Sciatic nerve (tissue), 2 donors: Measurements from ENCODE around the gene IRF4. TPM values are rescaled to one million over a fixed set of nuclear protein-coding genes. Genes with fewer than 3 reads are reported as not detected.

Source experiments
- ATAC-seq: fragments of 200-7000 bp; cut with Tn5 transposase; one replicate; pipeline ENCODE4 v1.9.1; 2020; ENCODE audit warnings: mild to moderate bottlenecking, moderate library complexity
- DNase-seq: peaks from one replicate; pipeline ENCODE4 v3.0.0-alpha.2; 2020; ENCODE audit warnings: low spot score
- intact Hi-C: fragments of 100-400 bp; cut with DNase I; formaldehyde crosslinking; loops from one replicate; pipeline ENCODE4 v1.14.2; 2022
- total RNA-seq: library from RNA; stranded (reverse); fragmentation: NEBNext Ultra II Directional; extraction: Animal tissue kit (Norgen Biotek cat#: 25700); gene quantifications from one replicate; pipeline ENCODE4 v1.2.1, GENCODE V29; 2021
- donor health status: DM: no; HTN: no; CAD: no.
- donor health status: DM: no; HTN: no; CAD: no.

Gene IRF4
- total RNA-seq, 1 donor from 2014 or later, result 4.7 TPM

DNA sequence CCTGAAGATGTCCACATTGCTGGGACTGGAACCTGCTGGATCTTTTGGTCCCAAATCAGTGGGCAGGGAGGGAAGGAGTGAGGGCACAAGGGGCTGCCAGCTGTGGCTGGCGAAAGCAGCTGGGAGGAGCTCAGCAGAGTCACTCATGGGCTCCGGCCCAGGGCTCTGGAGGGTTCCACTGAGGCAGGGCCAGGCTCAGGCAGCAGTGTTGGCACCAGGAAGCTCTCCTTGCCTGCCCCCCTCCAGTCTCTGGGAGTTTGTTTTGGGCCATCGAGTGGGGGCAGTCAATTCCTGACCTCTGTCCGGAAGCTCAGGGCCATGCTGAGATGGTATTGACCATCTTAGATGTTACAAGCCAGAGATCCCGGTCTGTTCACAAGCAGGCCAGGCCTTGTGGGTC lies 39.1 kb upstream of the IRF4 start:
- intact Hi-C loops, result no loop called here
- DNase-seq (peak; percentile 60), ATAC-seq (no peak)

- intact Hi-C loops, result no loop called here
- DNase-seq (no peak), ATAC-seq (no peak)
These were observed 38.6 kb upstream of the IRF4 start for GRCh38 chr6:352896-353470.

GRCh38 chr6:353642-354614 lies 37.6 kb upstream of the IRF4 start:
- intact Hi-C loops, result no loop called here
- no peak for ATAC-seq
- DNase-seq, result peak; percentile 59

DNA sequence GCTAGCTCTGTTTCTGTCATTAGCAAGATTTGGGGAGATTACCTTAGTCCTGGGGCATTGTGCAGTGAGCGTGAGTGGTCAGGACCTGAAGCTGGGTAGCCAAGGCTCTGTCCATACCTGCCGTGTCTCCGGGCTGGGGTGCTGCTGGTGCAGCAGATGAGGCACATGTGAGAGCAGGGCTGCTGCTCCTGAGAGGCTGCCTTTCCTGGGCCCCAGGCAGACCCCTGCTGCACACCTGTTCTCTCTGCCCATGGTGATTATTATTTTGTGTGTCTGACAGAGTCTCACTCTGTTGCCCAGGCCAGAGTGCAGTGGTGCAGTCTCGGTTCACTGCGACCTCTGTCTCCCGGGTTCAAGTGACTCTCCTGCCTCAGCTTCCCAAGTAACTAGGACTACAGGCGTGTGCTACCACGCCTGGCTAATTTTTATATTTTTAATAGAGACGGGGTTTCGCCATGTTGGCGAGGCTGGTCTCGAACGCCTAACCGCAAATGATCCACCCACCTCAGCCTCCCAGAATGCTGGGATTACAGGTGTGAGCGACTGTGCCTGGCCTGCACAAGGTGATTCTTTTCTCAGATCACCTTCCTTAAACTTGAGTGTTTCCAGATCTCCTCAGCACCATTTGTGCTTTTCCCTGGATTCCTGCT lies 36.8 kb upstream of the IRF4 start:
- intact Hi-C loops, result no loop called here
- ATAC-seq (no peak), DNase-seq (peak; percentile 60)

- DNase-seq (peak; percentile 57), ATAC-seq (no peak)
- intact Hi-C loops, result no loop called here
These were observed 36.0 kb upstream of the IRF4 start for GRCh38 chr6:355373-356208.

DNA sequence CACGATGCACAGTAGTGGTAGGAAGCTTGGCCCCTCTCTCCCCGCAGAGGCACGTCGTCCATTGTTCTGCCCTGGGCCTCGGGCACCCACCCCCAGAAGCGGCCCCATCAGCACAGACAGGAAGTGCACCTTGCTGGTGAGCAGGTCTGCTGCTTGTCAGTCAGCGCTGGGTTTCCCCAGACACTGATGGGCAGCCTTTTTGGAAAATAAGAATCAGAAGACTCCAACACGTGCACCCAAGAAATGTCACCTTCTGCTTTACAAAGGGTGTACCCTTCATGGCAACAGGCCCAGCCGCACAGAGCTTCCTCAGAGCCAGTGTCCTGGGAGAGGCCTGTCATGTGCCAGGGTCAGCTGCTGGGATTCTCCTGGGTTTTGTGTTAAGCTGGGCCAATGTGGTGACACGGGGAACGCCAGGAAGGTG lies 34.7 kb upstream of the IRF4 start:
- DNase-seq, result peak; percentile 72
- no peak for ATAC-seq
- intact Hi-C loops, result no loop called here

- intact Hi-C loops, result no loop called here
- ATAC-seq, result no peak
- DNase-seq, result no peak
These were observed 34.2 kb upstream of the IRF4 start for GRCh38 chr6:357261-357790.

GRCh38 chr6:357791-358341 lies 33.7 kb upstream of the IRF4 start:
- no peak for DNase-seq
- intact Hi-C loops, result no loop called here
- no peak for ATAC-seq

GRCh38 chr6:358432-358831 lies 33.1 kb upstream of the IRF4 start:
- ATAC-seq (peak; percentile 9), DNase-seq (no peak)
- intact Hi-C loops, result no loop called here

DNA sequence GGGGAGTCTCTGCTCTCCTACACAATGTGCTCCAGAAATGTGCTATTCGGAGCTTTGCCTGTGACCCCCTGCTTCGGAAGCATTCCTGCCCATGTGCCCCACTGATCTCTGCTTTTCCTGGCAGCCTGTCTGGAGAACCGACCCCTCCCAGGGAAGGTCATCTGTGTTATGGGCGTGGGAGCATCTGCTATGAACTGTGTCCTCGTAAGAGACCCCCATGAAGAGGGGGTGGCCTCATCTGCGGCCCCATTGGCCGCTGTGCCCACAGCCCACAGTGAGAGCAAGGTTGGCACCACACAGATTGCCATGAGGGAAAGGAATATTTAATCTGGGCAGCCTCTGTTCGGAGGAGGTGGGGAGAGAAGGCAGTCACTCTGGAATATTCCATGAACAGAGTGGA lies 32.7 kb upstream of the IRF4 start:
- DNase-seq, result no peak
- intact Hi-C loops, result no loop called here
- no peak for ATAC-seq

DNA sequence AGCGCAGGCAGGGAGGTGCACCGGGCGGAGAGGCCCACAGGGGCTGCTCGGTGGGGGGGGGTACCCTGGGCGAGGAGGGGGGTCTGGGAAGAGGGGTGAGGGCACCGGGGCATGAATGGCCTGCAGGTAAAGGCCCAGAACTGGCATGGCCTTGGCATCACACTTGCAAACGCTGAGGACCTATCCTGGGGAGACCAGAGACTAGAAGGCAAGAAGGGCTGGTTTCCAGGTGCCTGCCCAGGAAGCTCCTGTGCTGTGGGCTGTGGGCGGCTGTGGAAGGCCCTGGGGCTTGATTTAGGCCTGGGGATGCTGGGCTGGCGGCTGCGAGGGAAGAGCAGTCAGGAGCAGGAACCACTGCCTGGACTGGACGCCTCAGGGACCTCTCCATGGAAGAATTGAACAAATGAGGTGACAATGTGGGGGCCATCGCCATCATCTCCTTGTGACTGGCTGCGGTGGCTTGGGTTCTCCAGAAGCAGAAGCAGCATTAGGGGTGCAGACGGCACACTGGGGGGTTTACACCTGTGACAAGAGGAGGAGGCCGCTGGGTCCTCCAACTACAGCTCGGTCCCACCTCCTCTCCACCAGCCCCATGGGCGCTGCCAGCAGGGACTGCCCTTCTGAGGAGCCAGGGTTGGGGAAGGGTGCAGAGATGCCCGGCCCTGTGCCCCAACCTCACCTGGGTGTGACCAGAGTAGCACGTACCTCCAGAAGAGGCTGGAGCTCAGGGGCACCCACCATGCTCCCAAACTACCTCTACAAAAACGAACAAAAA lies 32.1 kb upstream of the IRF4 start:
- DNase-seq, result peak; percentile 66
- no peak for ATAC-seq
- intact Hi-C loops, result no loop called here

DNA sequence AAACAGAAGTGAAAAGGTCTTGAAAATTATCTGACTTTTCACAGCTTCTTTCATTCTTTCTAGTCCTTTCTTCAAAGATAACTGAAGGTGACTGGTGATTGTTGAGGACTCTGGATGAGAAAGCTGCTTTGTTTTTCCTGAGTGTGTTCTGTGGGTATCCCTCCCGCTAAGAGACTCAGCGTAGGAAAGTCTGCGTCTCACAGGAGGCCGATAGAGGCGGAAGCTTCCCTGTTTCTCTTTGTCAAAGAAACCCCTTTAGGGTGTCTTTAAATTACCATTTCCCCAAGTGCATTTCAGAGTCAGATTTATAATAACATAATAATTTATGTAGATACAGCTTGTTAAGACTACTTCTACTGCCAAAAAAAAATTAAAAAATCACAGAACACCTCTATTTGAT lies 31.2 kb upstream of the IRF4 start:
- intact Hi-C loops, result no loop called here
- no peak for DNase-seq
- ATAC-seq, result no peak

DNA sequence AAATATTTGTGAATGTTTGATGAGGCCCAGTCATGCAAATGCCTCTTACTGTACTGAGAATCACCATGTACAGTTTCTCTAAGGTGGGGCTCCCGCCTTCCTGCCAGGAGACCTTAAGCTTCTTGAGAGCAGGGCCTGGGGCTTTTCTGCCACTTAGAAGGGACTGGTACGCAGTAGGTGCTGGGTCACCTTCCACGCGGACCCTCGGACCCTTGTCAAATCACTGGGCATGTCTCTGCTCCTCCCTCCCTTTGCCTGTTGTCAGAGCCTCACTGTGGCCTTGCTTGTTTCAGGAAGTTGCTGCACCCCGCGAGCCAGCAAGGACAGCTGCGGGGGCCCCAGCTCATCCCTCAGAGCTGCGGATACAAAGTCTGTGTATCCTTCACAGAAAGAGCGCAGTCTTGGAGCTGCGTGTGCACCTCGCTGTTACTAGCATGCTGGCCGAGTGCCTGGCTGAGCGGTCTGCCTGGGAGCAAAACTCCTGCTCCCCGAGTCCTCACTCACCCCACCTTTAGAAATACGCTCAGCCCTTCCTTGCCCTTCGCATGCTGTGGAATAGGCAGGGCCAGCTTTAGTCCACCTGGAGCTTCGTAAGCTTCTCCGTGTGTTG lies 30.7 kb upstream of the IRF4 start:
- intact Hi-C loops, result no loop called here
- no peak for ATAC-seq
- no peak for DNase-seq

DNA sequence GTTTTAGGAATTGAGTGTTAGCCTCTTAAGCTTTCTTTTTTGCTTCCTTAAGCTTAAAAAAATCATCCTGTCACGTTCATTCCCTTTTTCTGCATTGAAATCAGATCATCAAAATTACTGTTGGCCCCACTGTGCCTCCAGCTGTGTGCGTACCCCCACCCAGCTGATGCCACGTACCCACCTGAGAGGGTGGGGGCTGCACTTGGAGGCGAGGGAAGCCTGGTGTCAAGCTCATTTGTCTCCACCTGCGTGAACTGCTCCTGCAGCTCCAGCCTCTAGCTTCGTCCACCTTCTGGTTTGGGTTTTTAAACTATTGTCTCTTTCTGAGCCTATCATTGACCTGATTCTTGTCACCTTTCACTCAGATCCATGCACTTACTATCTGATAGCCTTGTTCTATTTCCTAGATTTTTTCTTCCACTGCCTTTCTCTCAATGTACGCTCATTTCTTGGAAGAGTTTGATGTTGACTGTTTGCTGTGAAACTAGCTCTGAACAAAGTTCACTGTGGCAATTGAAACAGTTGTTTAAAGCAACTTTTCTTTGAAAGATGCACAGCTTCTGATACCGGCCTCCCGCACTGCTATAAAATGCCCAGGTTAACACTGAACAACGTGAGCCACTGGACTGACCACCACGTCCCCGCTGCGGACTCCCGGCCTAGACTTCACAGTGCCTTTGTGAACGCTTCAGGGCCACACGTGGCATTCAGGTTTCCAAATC lies 30.0 kb upstream of the IRF4 start:
- no peak for ATAC-seq
- no peak for DNase-seq
- intact Hi-C loops, result no loop called here

DNA sequence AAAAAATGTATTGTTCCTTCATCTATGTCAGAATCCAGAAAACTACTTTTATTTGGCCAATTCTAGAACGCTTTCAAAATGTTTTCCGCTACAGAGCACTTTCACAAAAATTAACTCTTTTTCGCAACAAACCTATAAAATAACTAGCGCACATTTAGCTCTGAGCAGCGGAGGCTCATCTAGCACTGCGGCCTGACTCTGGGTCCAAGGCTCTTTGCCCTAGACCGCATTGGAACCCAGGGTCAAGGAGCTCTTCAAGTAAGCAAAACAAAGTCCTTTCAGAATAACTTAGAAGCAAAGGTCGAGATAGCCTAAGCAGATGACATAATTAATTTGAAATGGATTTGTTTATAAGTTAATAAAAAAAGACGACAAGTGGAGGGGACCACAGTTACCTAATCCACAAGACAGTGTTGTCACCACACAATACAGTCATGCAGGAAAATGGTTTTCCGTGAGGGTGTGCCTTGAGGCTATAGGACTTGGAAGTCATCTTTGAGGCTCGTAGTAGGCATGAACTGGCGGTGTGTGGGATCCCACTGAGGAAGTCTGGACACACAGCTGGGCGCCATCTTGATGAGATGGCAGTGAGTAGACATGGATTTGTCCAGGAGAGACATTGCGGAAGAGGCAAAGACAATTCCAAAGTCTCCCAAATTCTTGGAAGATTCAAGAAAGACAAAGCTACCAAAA lies 29.2 kb upstream of the IRF4 start:
- intact Hi-C loops, result no loop called here
- no peak for DNase-seq
- ATAC-seq, result no peak

DNA sequence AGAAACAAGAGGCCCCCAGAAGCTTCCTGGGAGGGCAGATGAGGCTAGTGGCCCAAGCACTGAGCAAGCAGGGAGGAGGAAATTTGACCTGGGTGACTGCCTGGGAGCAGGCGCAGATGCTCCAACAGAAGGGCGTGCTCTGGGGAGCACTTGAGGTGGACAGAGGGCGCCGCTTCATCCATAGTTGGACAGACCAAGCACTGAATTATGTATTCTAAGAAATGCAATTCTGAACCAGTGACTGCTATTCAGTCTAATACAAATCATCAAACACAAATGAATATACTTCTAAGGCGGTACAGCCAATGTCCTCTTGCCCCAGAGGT lies 28.7 kb upstream of the IRF4 start:
- DNase-seq, result no peak
- no peak for ATAC-seq
- intact Hi-C loops, result no loop called here

DNA sequence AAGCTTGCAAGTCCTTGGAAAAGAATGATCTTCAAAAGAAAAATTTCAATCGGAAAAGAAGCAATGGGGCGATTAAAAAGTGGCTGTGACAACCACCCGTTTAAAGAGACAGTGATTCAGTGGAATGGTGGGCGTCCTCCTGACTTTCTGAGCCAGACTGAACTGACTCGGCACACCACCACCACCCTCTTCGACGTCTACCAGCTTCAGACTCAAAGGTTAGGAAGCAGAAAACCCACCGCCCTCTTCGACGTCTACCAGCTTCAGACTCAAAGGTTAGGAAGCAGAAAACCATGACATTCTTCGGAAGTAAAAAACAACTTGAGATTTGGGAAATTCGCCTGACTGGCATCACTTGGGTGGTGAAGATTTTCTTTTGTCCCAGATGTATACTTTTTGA lies 28.3 kb upstream of the IRF4 start:
- DNase-seq, result no peak
- no peak for ATAC-seq
- intact Hi-C loops, result no loop called here
